Measurements from ENCODE around the gene CCDC134. TPM values are rescaled to one million over a fixed set of nuclear protein-coding genes. Genes with fewer than 3 reads are reported as not detected.

CCDC134 gene
- total RNA-seq, 2 experiments from 2014 or later = 14.7 to 15.2 TPM

DNA sequence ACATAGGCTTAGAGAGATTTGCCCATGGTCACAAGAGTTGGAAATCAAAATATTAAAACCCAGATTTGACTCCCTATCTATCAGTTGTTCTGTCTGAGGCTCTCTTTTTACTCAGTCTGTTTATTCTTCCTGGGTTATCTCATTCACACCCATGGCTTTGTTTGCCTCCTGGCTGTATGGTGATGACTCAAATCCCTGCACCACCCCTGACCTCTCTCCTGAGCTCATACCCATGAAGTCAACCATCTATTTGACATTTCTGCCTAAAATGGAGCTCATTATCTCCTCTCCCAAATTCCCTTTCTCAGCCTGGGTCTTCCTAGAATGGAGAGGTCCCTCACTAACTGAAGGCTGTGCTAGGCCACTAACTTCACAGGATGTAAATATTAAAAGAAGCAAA lies 27.8 kb upstream of the CCDC134 start:
- intact Hi-C loops (cut with DNase I, micrococcal nuclease) = no loop called here
- POLR2A ChIA-PET = interaction anchor here (0.6 to 1.3 kb wide), 2 partner anchors 9 to 144 kb away, joined by 3 to 4 read pairs; no protein-coding TSS in a partner anchor
- ATAC-seq = peak; percentile 37
- no peak for DNase-seq
- no peaks in the 10 kb centered on the region for H3K27me3 Mint-ChIP-seq
- H3K36me3 Mint-ChIP-seq (ENCODE audit: low read depth) = no peaks in the 10 kb centered on the region
- no peak overlapping the region for H3K27ac Mint-ChIP-seq
- CTCF ChIA-PET = interaction anchor here (0.6 to 2.0 kb wide), 5 partner anchors 9 to 76 kb away, joined by 3 to 6 read pairs (median 4); no protein-coding TSS in a partner anchor
- H3K9me3 Mint-ChIP-seq (ENCODE audit: low read depth) = no peaks in the 10 kb centered on the region
- peaks cover 8% of the 10 kb centered on the region for H3K4me1 Mint-ChIP-seq
- no peak overlapping the region for H3K4me3 Mint-ChIP-seq

DNA sequence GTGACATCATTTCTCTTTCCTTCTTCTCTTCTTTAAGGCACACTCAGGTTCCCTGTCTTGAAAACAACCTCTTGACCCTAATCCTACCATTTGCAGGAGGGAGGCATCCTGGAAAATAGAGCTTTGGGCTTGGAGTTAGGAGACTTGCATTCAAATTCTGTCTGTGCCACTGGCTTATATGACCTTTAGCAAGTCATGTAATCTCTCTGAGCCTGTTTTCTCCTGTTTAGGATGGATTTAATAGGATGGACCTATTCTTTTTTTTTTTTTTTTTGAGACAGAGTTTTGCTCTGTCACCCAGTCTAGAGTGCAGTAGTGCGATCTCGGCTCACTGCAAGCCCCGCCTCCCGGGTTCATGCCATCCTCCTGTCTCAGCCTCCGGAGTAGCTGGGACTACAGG lies 25.1 kb upstream of the CCDC134 start:
- Mint-ChIP-seq H3K27ac (no peak overlapping the region), H3K9me3 (ENCODE audit: low read depth) (no peaks in the 10 kb centered on the region), H3K27me3 (no peaks in the 10 kb centered on the region), H3K4me1 (peaks cover 18% of the 10 kb centered on the region), H3K4me3 (no peak overlapping the region), H3K36me3 (ENCODE audit: low read depth) (no peaks in the 10 kb centered on the region)
- ChIA-PET POLR2A (no interaction called here), CTCF (no interaction called here)
- intact Hi-C loops (cut with DNase I, micrococcal nuclease) = no loop called here
- ATAC-seq (no peak), DNase-seq (no peak)

GRCh38 chr22:41775976-41776375 lies 24.5 kb upstream of the CCDC134 start:
- no peak overlapping the region for H3K4me3 Mint-ChIP-seq

DNA sequence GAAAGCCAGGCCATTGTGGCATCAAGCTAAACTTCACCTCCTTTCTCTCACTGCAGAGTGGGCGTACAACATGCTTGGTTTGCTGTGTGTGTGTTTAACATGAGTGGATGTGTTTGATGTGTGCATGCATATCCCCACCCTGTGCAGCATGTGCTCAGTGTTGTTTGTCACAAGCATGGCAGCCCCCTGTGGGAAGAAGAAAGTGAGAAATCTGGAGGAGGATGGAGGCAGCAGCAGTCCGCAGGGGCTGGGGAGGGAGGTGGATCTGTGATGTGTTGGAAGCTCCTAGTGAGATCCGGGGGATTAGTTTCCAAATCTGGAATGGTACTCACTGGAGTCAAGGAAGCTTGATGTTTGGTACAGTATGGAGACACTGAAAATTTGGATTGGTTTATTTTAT lies 24.1 kb upstream of the CCDC134 start:
- Mint-ChIP-seq H3K27me3 (no peaks in the 10 kb centered on the region), H3K36me3 (ENCODE audit: low read depth) (no peaks in the 10 kb centered on the region), H3K9me3 (ENCODE audit: low read depth) (no peaks in the 10 kb centered on the region), H3K4me3 (no peak overlapping the region), H3K4me1 (peaks cover 24% of the 10 kb centered on the region), H3K27ac (no peak overlapping the region)
- intact Hi-C loops (cut with DNase I, micrococcal nuclease) = no loop called here
- DNase-seq (no peak), ATAC-seq (no peak)
- ChIA-PET CTCF (interaction anchor here (1.2 kb wide), 1 partner anchor 30 kb away, joined by 5 read pairs; no protein-coding TSS in a partner anchor), POLR2A (interaction anchor here (0.6 kb wide), 1 partner anchor 154 kb away, joined by 3 read pairs; no protein-coding TSS in a partner anchor)

More at GRCh38 chr22:41775976-41776375, 24.5 kb upstream of the CCDC134 start:
- CTCF ChIA-PET = no interaction called here
- Mint-ChIP-seq H3K36me3 (ENCODE audit: low read depth) (no peaks in the 10 kb centered on the region), H3K27me3 (no peaks in the 10 kb centered on the region), H3K9me3 (ENCODE audit: low read depth) (no peaks in the 10 kb centered on the region), H3K4me1 (peaks cover 23% of the 10 kb centered on the region), H3K27ac (no peak overlapping the region)
- DNase-seq (no peak), ATAC-seq (no peak)
- intact Hi-C loops (cut with DNase I, micrococcal nuclease) = no loop called here
- POLR2A ChIA-PET = interaction anchor here (0.6 kb wide), 1 partner anchor 154 kb away, joined by 3 read pairs; no protein-coding TSS in a partner anchor

DNA sequence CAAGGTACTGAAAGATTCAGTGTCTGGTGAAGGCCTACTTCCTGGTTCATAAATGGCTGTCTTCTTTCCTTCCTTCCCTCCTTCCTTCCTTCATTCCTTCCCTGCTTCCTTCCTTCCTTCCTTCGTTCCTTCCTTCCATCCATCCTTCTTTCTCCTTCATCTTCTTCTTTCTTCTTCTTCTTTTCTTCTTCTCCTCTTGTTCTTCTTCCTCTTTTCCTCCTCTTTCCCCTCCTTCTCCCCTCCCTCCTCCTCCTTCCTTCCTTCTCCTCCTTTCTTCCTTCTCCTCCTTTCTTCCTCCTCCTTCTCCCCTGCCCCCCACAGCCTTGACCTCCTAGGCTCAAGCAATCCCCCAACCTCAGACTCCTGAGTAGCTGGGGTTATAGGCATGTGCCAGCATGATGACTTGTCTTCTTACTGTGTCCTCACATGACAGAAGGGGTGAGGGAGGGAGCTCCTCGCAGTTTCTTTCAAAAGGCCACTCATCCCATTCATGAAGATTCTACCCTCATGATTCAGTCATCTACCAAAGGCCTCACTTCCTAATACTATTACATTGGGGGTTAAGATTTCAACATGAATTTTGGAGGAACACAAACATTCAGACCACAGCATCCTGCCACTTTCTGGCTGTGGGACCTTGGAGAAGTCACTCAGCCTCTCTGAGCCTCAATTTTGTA lies 22.6 kb upstream of the CCDC134 start:
- intact Hi-C loops (cut with DNase I, micrococcal nuclease) = no loop called here
- H3K9me3 Mint-ChIP-seq (ENCODE audit: low read depth) = no peaks in the 10 kb centered on the region
- POLR2A ChIA-PET = interaction anchor here (0.6 kb wide), 2 partner anchors 67 to 169 kb away, joined by 3 read pairs; no protein-coding TSS in a partner anchor
- no peak for ATAC-seq
- H3K27me3 Mint-ChIP-seq = no peaks in the 10 kb centered on the region
- CTCF ChIA-PET = interaction anchor here (0.7 to 1.2 kb wide), 2 partner anchors 11 to 31 kb away, joined by 3 to 5 read pairs; no protein-coding TSS in a partner anchor
- no peaks in the 10 kb centered on the region for H3K36me3 Mint-ChIP-seq (ENCODE audit: low read depth)
- no peak overlapping the region for H3K27ac Mint-ChIP-seq
- no peak overlapping the region for H3K4me3 Mint-ChIP-seq
- H3K4me1 Mint-ChIP-seq = peaks cover 31% of the 10 kb centered on the region
- no peak for DNase-seq

GRCh38 chr22:41779929-41780505 lies 20.5 kb upstream of the CCDC134 start:
- POLR2A ChIA-PET = interaction anchor here (0.6 to 3.5 kb wide), 10 partner anchors 18 to 1154 kb away, joined by 3 to 64 read pairs (median 5); partner anchors contain the start of genes CCDC134 and CENPM
- H3K27ac Mint-ChIP-seq = peak overlapping the region; percentile 98
- DNase-seq = peak; percentile 45
- H3K36me3 Mint-ChIP-seq (ENCODE audit: low read depth) = peaks cover 2% of the 10 kb centered on the region
- peak; percentile 13 for ATAC-seq
- peaks cover 39% of the 10 kb centered on the region for H3K4me1 Mint-ChIP-seq
- CTCF ChIA-PET = interaction anchor here (0.6 to 5.7 kb wide), 10 partner anchors 7 to 310 kb away, joined by 3 to 63 read pairs (median 6); partner anchors contain the start of genes CCDC134 and NDUFA6
- H3K4me3 Mint-ChIP-seq = peak overlapping the region; percentile 50
- no peaks in the 10 kb centered on the region for H3K9me3 Mint-ChIP-seq (ENCODE audit: low read depth)
- intact Hi-C loops (cut with DNase I, micrococcal nuclease) = loop anchor here (5.0 kb wide), 4 partner anchors 77 to 1077 kb away; partner anchors contain the start of genes ARFGAP3 (in 1 of the 2), MEI1 (in 1 of the 2), NAGA (in 1 of the 2) and PHETA2 (in 1 of the 2)
- H3K27me3 Mint-ChIP-seq = no peaks in the 10 kb centered on the region

GRCh38 chr22:41780746-41781505 lies 19.6 kb upstream of the CCDC134 start:
- Mint-ChIP-seq H3K27me3 (no peaks in the 10 kb centered on the region), H3K36me3 (ENCODE audit: low read depth) (peaks cover 2% of the 10 kb centered on the region), H3K4me3 (peak overlapping the region; percentile 81), H3K27ac (peak overlapping the region; percentile 98), H3K9me3 (ENCODE audit: low read depth) (no peaks in the 10 kb centered on the region), H3K4me1 (peaks cover 39% of the 10 kb centered on the region)
- intact Hi-C loops (cut with DNase I, micrococcal nuclease) = loop anchor here (1.0 to 5.0 kb wide), 11 partner anchors 19 to 1076 kb away; partner anchors contain the start of genes CCDC134 (in 2 of the 2), ARFGAP3 (in 1 of the 2), MEI1 (in 1 of the 2) and NAGA (in 1 of the 2)
- DNase-seq (peak; percentile 95), ATAC-seq (peak; percentile 94)
- CTCF ChIA-PET = interaction anchor here (0.6 to 5.7 kb wide), 15 partner anchors 8 to 516 kb away, joined by 3 to 63 read pairs (median 4); partner anchors contain the start of genes CCDC134 and NDUFA6
- POLR2A ChIA-PET = interaction anchor here (0.6 to 3.5 kb wide), 14 partner anchors 8 to 268 kb away, joined by 3 to 64 read pairs (median 4); partner anchors contain the start of genes CCDC134, CENPM, DESI1 and WBP2NL

GRCh38 chr22:41781507-41781906 lies 19.0 kb upstream of the CCDC134 start:
- DNase-seq (peak; percentile 28), ATAC-seq (peak; percentile 4)
- peak overlapping the region; percentile 98 for H3K27ac Mint-ChIP-seq
- no peaks in the 10 kb centered on the region for H3K9me3 Mint-ChIP-seq (ENCODE audit: low read depth)
- H3K27me3 Mint-ChIP-seq = no peaks in the 10 kb centered on the region
- peak overlapping the region; percentile 81 for H3K4me3 Mint-ChIP-seq
- H3K36me3 Mint-ChIP-seq (ENCODE audit: low read depth) = peaks cover 2% of the 10 kb centered on the region
- ChIA-PET CTCF (interaction anchor here (0.6 to 5.7 kb wide), 9 partner anchors 9 to 249 kb away, joined by 3 to 63 read pairs (median 5); partner anchors contain the start of gene CCDC134), POLR2A (interaction anchor here (0.6 to 3.5 kb wide), 10 partner anchors 9 to 268 kb away, joined by 3 to 64 read pairs (median 4); partner anchors contain the start of genes CCDC134, CENPM, DESI1 and WBP2NL)
- intact Hi-C loops (cut with DNase I, micrococcal nuclease) = loop anchor here (1.0 to 5.0 kb wide), 11 partner anchors 19 to 1076 kb away; partner anchors contain the start of genes CCDC134 (in 2 of the 2), ARFGAP3 (in 1 of the 2), MEI1 (in 1 of the 2) and NAGA (in 1 of the 2)
- peaks cover 39% of the 10 kb centered on the region for H3K4me1 Mint-ChIP-seq

- ATAC-seq = peak; percentile 28
- Mint-ChIP-seq H3K4me1 (peaks cover 44% of the 10 kb centered on the region), H3K9me3 (ENCODE audit: low read depth) (no peaks in the 10 kb centered on the region), H3K36me3 (ENCODE audit: low read depth) (peaks cover 7% of the 10 kb centered on the region), H3K27ac (peak overlapping the region; percentile 98), H3K27me3 (no peaks in the 10 kb centered on the region), H3K4me3 (peak overlapping the region; percentile 81)
- ChIA-PET POLR2A (interaction anchor here (0.5 to 3.5 kb wide), 3 partner anchors 18 to 208 kb away, joined by 4 to 64 read pairs (median 10); partner anchors contain the start of genes CCDC134 and CENPM), CTCF (interaction anchor here (0.9 to 5.7 kb wide), 5 partner anchors 10 to 85 kb away, joined by 3 to 63 read pairs (median 6); partner anchors contain the start of gene CCDC134)
- DNase-seq = peak; percentile 58
- intact Hi-C loops (cut with DNase I, micrococcal nuclease) = loop anchor here (5.0 kb wide), 4 partner anchors 75 to 1075 kb away; partner anchors contain the start of genes ARFGAP3 (in 1 of the 2), MEI1 (in 1 of the 2), NAGA (in 1 of the 2) and PHETA2 (in 1 of the 2)
Observed at GRCh38 chr22:41782316-41782715, 18.2 kb upstream of the CCDC134 start.

GRCh38 chr22:41782751-41783150 lies 17.7 kb upstream of the CCDC134 start:
- no peaks in the 10 kb centered on the region for H3K9me3 Mint-ChIP-seq (ENCODE audit: low read depth)
- peak overlapping the region; percentile 67 for H3K27ac Mint-ChIP-seq
- intact Hi-C loops (cut with DNase I, micrococcal nuclease) = loop anchor here (5.0 kb wide), 4 partner anchors 75 to 1075 kb away; partner anchors contain the start of genes ARFGAP3 (in 1 of the 2), MEI1 (in 1 of the 2), NAGA (in 1 of the 2) and PHETA2 (in 1 of the 2)
- H3K4me1 Mint-ChIP-seq = peaks cover 44% of the 10 kb centered on the region
- H3K36me3 Mint-ChIP-seq (ENCODE audit: low read depth) = peaks cover 7% of the 10 kb centered on the region
- CTCF ChIA-PET = interaction anchor here (0.9 to 5.7 kb wide), 3 partner anchors 15 to 85 kb away, joined by 3 to 63 read pairs (median 3); partner anchors contain the start of gene CCDC134
- no peaks in the 10 kb centered on the region for H3K27me3 Mint-ChIP-seq
- DNase-seq = no peak
- H3K4me3 Mint-ChIP-seq = peak overlapping the region; percentile 81
- no peak for ATAC-seq
- POLR2A ChIA-PET = interaction anchor here (0.5 to 3.5 kb wide), 2 partner anchors 17 to 208 kb away, joined by 4 to 64 read pairs; partner anchors contain the start of gene CCDC134

Data from activated CD4-positive, alpha-beta T cell treated with anti-CD3 and anti-CD28 coated beads for 36 hours (primary cell).